SK-N-SH treated with all-trans-retinoic acid at 6 μM for 48 hours (cell line): Measurements from ENCODE around the gene FAM47E.
A peak's percentile ranks its signal among the peaks of the same experiment; 100 is the strongest.

Experiments used
- ATAC-seq: fragments of 200-7000 bp; cut with Tn5 transposase; 3 replicates; pipeline ENCODE4 v1.9.1; 2020; ENCODE audit warnings: mild to moderate bottlenecking, moderate library complexity
- ARNTL ChIP-seq: fragments of 450-650 bp; formaldehyde crosslinking; IDR thresholded peaks from 2 replicates; pipeline ENCODE4 v1.5.0; 2020; ENCODE audit warnings: low read depth, mild to moderate bottlenecking, moderate library complexity, borderline replicate concordance
- BACH2 ChIP-seq: fragments of 250-450 bp; sonication (Bioruptor Pico); IDR thresholded peaks from 2 replicates; pipeline ENCODE4 v1.9.0; 2021; ENCODE audit warnings: mild to moderate bottlenecking, borderline replicate concordance
- CREB5 ChIP-seq: fragments of 250-450 bp; sonication (Bioruptor Pico); IDR thresholded peaks from 2 replicates; pipeline ENCODE4 v1.5.1; 2020; ENCODE audit warnings: low read depth, mild to moderate bottlenecking, moderate library complexity
- CSDC2 ChIP-seq: fragments of 250-450 bp; sonication (Bioruptor Pico); IDR thresholded peaks from 2 replicates; pipeline ENCODE4 v1.5.0; 2020; ENCODE audit warnings: mild to moderate bottlenecking, moderate library complexity
- ESRRG ChIP-seq: fragments of 250-450 bp; sonication (Bioruptor Pico); IDR thresholded peaks from 2 replicates; pipeline ENCODE4 v1.6.1; 2021; ENCODE audit warnings: mild to moderate bottlenecking
- GLIS3 ChIP-seq: fragments of 250-450 bp; sonication (Bioruptor Pico); IDR thresholded peaks from 2 replicates; pipeline ENCODE4 v1.5.0; 2020; ENCODE audit warnings: mild to moderate bottlenecking, moderate library complexity
- ISL1 ChIP-seq: fragments of 250-450 bp; sonication (Bioruptor Pico); IDR thresholded peaks from 2 replicates; pipeline ENCODE4 v2.1.2; 2022; ENCODE audit warnings: mild to moderate bottlenecking, moderate library complexity
- RARB ChIP-seq: fragments of 250-450 bp; sonication (Bioruptor Pico); IDR thresholded peaks from 2 replicates; pipeline ENCODE4 v1.8.0; 2021; ENCODE audit warnings: mild to moderate bottlenecking, moderate library complexity
- SNAI2 ChIP-seq: fragments of 250-450 bp; sonication (Bioruptor Pico); IDR thresholded peaks from 2 replicates; pipeline ENCODE4 v1.5.0; 2020; ENCODE audit warnings: mild to moderate bottlenecking, moderate library complexity
- TCF4 ChIP-seq: fragments of 250-450 bp; sonication (Bioruptor Pico); IDR thresholded peaks from 2 replicates; pipeline ENCODE4 v1.8.0; 2021; ENCODE audit warnings: mild to moderate bottlenecking, moderate library complexity, borderline replicate concordance
- TOX ChIP-seq: fragments of 250-450 bp; sonication (Bioruptor Pico); IDR thresholded peaks from 2 replicates; pipeline ENCODE4 v1.8.0; 2021; ENCODE audit warnings: mild to moderate bottlenecking, moderate library complexity, borderline replicate concordance
- TSHZ2 ChIP-seq: fragments of 250-450 bp; sonication (Bioruptor Pico); IDR thresholded peaks from 2 replicates; pipeline ENCODE4 v1.5.0; 2020; ENCODE audit warnings: mild to moderate bottlenecking, moderate library complexity
- ZC3H10 ChIP-seq: fragments of 250-450 bp; sonication (Bioruptor Pico); IDR thresholded peaks from 2 replicates; pipeline ENCODE4 v1.5.1; 2021; ENCODE audit warnings: mild to moderate bottlenecking, moderate library complexity
- ZFP3 ChIP-seq: fragments of 250-450 bp; sonication (Bioruptor Pico); IDR thresholded peaks from 2 replicates; pipeline ENCODE4 v1.5.0; 2020; ENCODE audit warnings: mild to moderate bottlenecking, moderate library complexity
- ZNF565 ChIP-seq: fragments of 450-650 bp; formaldehyde crosslinking; conservative IDR thresholded peaks from 2 replicates; pipeline ENCODE4 v1.5.0; 2020; ENCODE audit warnings: low read depth, mild to moderate bottlenecking, moderate library complexity
- ZNF70 ChIP-seq: fragments of 450-650 bp; formaldehyde crosslinking; IDR thresholded peaks from 2 replicates; pipeline ENCODE4 v1.5.0; 2020; ENCODE audit warnings: mild to moderate bottlenecking, moderate library complexity
- ZNF8 ChIP-seq: fragments of 450-650 bp; formaldehyde crosslinking; IDR thresholded peaks from 2 replicates; pipeline ENCODE4 v1.5.0; 2020; ENCODE audit warnings: mild to moderate bottlenecking, moderate library complexity
- TF ChIP-seq, protein P1 (sequence below): fragments of 250-450 bp; sonication (Bioruptor Pico); IDR thresholded peaks from 2 replicates; pipeline ENCODE4 v1.8.0; 2020; ENCODE audit warnings: mild to moderate bottlenecking, moderate library complexity, borderline replicate concordance
- TF ChIP-seq, protein P2 (sequence below): fragments of 250-450 bp; sonication (Bioruptor Pico); IDR thresholded peaks from 2 replicates; pipeline ENCODE4 v1.8.0; 2021; ENCODE audit warnings: low read depth, mild to moderate bottlenecking, moderate library complexity, borderline replicate concordance
- TF ChIP-seq, protein P3 (sequence below): fragments of 250-450 bp; sonication (Bioruptor Pico); IDR thresholded peaks from 2 replicates; pipeline ENCODE4 v1.5.1; 2021; ENCODE audit warnings: mild to moderate bottlenecking, moderate library complexity

FAM47E gene

DNA sequence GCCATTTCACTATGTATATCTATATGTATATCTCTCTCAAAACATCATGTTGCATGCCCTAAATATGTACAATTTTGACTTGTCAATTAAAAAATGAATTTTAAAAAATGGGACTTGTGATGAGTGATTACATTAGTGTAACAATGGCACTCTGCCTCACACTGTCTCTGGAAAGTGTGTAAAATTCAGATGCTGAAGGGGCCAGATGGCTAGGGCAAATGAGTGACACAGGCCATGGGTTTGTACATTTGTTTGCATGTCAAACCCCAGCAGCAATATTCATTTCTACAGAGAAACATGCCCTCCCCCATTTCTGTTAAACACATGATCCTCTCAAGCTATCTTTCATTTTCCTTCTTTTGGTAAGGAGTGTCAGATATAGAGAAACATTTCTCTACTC, 46.0 kb upstream of the FAM47E start:
- no peak for ATAC-seq

GRCh38 chr4:76206222-76206942, 45.1 kb upstream of the FAM47E start:
- peak; percentile 65 for ATAC-seq
- TF ChIP-seq ZC3H10 (peak; percentile 99), TSHZ2 (CRISPR knock-in tag) (peak; percentile 85), GLIS3 (CRISPR knock-in tag) (peak; percentile 77), TCF4 (no peak; the same call in 1 of the 2 replicates), ESRRG (CRISPR knock-in tag) (peak; percentile 82), ISL1 (CRISPR knock-in tag) (peak; percentile 99), SNAI2 (peak; percentile 98; the same call in 1 of the 2 replicates), ZNF70 (CRISPR knock-in tag) (no peak), CREB5 (peak; percentile 98), ZNF565 (CRISPR knock-in tag) (no peak), CSDC2 (CRISPR knock-in tag) (peak; percentile 55), ARNTL (CRISPR knock-in tag) (no peak), ZNF8 (CRISPR knock-in tag) (0 out of 2 replicates have a peak, but pooled peaks have one; percentile 58), RARB (no peak; the same call in 1 of the 2 replicates), BACH2 (CRISPR knock-in tag) (no peak)
- TF ChIP-seq, protein P1, sequence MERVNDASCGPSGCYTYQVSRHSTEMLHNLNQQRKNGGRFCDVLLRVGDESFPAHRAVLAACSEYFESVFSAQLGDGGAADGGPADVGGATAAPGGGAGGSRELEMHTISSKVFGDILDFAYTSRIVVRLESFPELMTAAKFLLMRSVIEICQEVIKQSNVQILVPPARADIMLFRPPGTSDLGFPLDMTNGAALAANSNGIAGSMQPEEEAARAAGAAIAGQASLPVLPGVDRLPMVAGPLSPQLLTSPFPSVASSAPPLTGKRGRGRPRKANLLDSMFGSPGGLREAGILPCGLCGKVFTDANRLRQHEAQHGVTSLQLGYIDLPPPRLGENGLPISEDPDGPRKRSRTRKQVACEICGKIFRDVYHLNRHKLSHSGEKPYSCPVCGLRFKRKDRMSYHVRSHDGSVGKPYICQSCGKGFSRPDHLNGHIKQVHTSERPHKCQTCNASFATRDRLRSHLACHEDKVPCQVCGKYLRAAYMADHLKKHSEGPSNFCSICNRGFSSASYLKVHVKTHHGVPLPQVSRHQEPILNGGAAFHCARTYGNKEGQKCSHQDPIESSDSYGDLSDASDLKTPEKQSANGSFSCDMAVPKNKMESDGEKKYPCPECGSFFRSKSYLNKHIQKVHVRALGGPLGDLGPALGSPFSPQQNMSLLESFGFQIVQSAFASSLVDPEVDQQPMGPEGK (CRISPR knock-in tag): peak; percentile 88
- TF ChIP-seq, protein P2, sequence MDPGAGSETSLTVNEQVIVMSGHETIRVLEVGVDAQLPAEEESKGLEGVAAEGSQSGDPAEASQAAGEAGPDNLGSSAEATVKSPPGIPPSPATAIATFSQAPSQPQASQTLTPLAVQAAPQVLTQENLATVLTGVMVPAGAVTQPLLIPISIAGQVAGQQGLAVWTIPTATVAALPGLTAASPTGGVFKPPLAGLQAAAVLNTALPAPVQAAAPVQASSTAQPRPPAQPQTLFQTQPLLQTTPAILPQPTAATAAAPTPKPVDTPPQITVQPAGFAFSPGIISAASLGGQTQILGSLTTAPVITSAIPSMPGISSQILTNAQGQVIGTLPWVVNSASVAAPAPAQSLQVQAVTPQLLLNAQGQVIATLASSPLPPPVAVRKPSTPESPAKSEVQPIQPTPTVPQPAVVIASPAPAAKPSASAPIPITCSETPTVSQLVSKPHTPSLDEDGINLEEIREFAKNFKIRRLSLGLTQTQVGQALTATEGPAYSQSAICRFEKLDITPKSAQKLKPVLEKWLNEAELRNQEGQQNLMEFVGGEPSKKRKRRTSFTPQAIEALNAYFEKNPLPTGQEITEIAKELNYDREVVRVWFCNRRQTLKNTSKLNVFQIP (CRISPR knock-in tag): peak; percentile 95; the same call in 1 of the 2 replicates

More for the DNA sequence above, 46.0 kb upstream of the FAM47E start:
- TF ChIP-seq TOX (CRISPR knock-in tag) (no peak), ZFP3 (no peak), CREB5 (no peak), ESRRG (CRISPR knock-in tag) (no peak), TSHZ2 (CRISPR knock-in tag) (no peak)
- TF ChIP-seq, protein P3, sequence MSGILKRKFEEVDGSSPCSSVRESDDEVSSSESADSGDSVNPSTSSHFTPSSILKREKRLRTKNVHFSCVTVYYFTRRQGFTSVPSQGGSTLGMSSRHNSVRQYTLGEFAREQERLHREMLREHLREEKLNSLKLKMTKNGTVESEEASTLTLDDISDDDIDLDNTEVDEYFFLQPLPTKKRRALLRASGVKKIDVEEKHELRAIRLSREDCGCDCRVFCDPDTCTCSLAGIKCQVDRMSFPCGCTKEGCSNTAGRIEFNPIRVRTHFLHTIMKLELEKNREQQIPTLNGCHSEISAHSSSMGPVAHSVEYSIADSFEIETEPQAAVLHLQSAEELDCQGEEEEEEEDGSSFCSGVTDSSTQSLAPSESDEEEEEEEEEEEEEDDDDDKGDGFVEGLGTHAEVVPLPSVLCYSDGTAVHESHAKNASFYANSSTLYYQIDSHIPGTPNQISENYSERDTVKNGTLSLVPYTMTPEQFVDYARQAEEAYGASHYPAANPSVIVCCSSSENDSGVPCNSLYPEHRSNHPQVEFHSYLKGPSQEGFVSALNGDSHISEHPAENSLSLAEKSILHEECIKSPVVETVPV: no peak
